NB4 (cell line): ENCODE results near the gene DLG1.

Source experiments
- MAX ChIP-seq: IDR thresholded peaks from 2 replicates; pipeline ENCODE4 v1.6.1; 2011; ENCODE audit warnings: low read depth, low read length
- MYC ChIP-seq: IDR thresholded peaks from 2 replicates; pipeline ENCODE4 v1.6.1; 2011; ENCODE audit warnings: low read depth, low read length
- POLR2A ChIP-seq: IDR thresholded peaks from 2 replicates; pipeline ENCODE4 v1.6.1; 2011; ENCODE audit warnings: mild to moderate bottlenecking; ENCODE audit not compliant: insufficient read length; ENCODE audit errors: extremely low read depth
- TF ChIP-seq, protein P1 (sequence below): IDR thresholded peaks from one replicate; pipeline ENCODE4 v1.5.1; 2012; ENCODE audit warnings: low read depth, low read length

DNA sequence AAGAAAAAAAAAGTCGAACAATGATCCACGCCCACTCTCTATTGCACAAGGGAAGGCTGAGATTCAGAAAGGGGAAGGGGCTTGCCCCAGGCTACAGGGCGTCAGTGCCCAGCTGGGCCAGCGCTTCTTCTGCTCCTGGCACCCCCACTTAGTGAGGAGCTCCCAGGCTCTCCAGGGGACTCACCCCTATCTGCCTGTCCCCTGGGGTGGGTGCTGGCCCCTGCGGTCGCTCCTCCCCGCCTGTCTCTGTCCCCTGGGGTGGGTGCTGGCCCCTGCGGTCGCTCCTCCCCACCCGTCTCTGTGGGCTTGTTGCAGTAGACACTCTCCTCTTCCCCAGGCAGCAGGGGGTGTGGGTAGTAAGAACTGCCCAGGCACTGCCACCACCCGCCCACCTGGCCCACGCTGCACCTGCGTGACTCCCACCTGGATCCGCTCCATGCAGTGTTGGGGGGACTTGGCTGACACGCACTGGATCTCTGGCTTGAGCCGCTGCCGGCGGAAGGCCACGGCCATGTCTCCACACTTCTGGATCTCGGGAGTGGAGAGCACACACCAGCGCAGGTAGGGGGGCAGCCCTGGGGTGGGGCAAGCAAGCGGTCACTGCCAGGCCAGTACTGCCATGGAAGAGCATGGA lies 283.4 kb downstream of the DLG1 start:
- TF ChIP-seq, protein P1, sequence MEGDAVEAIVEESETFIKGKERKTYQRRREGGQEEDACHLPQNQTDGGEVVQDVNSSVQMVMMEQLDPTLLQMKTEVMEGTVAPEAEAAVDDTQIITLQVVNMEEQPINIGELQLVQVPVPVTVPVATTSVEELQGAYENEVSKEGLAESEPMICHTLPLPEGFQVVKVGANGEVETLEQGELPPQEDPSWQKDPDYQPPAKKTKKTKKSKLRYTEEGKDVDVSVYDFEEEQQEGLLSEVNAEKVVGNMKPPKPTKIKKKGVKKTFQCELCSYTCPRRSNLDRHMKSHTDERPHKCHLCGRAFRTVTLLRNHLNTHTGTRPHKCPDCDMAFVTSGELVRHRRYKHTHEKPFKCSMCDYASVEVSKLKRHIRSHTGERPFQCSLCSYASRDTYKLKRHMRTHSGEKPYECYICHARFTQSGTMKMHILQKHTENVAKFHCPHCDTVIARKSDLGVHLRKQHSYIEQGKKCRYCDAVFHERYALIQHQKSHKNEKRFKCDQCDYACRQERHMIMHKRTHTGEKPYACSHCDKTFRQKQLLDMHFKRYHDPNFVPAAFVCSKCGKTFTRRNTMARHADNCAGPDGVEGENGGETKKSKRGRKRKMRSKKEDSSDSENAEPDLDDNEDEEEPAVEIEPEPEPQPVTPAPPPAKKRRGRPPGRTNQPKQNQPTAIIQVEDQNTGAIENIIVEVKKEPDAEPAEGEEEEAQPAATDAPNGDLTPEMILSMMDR, result no peak
- no peak for TF ChIP-seq POLR2A
- TF ChIP-seq MYC, result no peak
- no peak for TF ChIP-seq MAX
